ENCODE data around the gene ABAT. TPM values are rescaled to one million over a fixed set of nuclear protein-coding genes. Genes with fewer than 3 reads are reported as not detected.

ABAT gene
- total RNA-seq, 1 experiment from 2014 or later = 6.9 TPM

- POLR2A ChIA-PET (ENCODE audit: low non-redundant PET) = interaction anchor here (0.7 kb wide), 1 partner anchor 30 kb away, joined by 5 read pairs; no protein-coding TSS in a partner anchor
- intact Hi-C loops (cut with micrococcal nuclease; ENCODE audit: unreplicated experiment) = no loop called here
- Histone ChIP-seq H3K27me3 (replicated peaks; ENCODE audit: insufficient read depth, low read depth, low read length, poor library complexity) (no peaks in the 10 kb centered on the region), H3K4me1 (ENCODE audit: insufficient read depth, low read length, poor library complexity, severe bottlenecking) (peaks cover 12% of the 10 kb centered on the region), H3K9me3 (ENCODE audit: low read depth, low read length, poor library complexity, severe bottlenecking) (no peaks in the 10 kb centered on the region), H3K36me3 (ENCODE audit: insufficient read depth, low read length, poor library complexity, severe bottlenecking) (no peaks in the 10 kb centered on the region), H3K4me3 (ENCODE audit: low read depth, low read length, poor library complexity, severe bottlenecking) (no peak overlapping the region), H3K27ac (ENCODE audit: low read depth, low read length, poor library complexity, severe bottlenecking) (no peak overlapping the region)
- DNase-seq (ENCODE audit: low spot score) = no peak
- CTCF ChIA-PET = interaction anchor here (0.7 kb wide), 1 partner anchor 204 kb away, joined by 3 read pairs; no protein-coding TSS in a partner anchor
- BruUV-seq (replicated peaks) = no TSS peak
- TF ChIP-seq EZH2 (IDR thresholded peaks at IDR 0.05; ENCODE audit: borderline replicate concordance, low read depth, low read length, poor library complexity, severe bottlenecking) (no peak), CTCF (conservative IDR thresholded peaks at IDR 0.05; ENCODE audit: low read depth, low read length) (no peak)
Observed at GRCh38 chr16:8676160-8676547, 1.7 kb downstream of the ABAT start.

- TF ChIP-seq EZH2 (IDR thresholded peaks at IDR 0.05; ENCODE audit: borderline replicate concordance, low read depth, low read length, poor library complexity, severe bottlenecking) (no peak), CTCF (conservative IDR thresholded peaks at IDR 0.05; ENCODE audit: low read depth, low read length) (no peak)
- POLR2A ChIA-PET (ENCODE audit: low non-redundant PET) = no interaction called here
- Histone ChIP-seq H3K9me3 (ENCODE audit: low read depth, low read length, poor library complexity, severe bottlenecking) (no peaks in the 10 kb centered on the region), H3K27ac (ENCODE audit: low read depth, low read length, poor library complexity, severe bottlenecking) (no peak overlapping the region), H3K36me3 (ENCODE audit: insufficient read depth, low read length, poor library complexity, severe bottlenecking) (no peaks in the 10 kb centered on the region), H3K4me3 (ENCODE audit: low read depth, low read length, poor library complexity, severe bottlenecking) (no peak overlapping the region), H3K27me3 (replicated peaks; ENCODE audit: insufficient read depth, low read depth, low read length, poor library complexity) (no peaks in the 10 kb centered on the region), H3K4me1 (ENCODE audit: insufficient read depth, low read length, poor library complexity, severe bottlenecking) (peaks cover 12% of the 10 kb centered on the region)
- no TSS peak for BruUV-seq (replicated peaks)
- CTCF ChIA-PET = interaction anchor here (0.7 kb wide), 1 partner anchor 203 kb away, joined by 3 read pairs; no protein-coding TSS in a partner anchor
- DNase-seq (ENCODE audit: low spot score) = no peak
- intact Hi-C loops (cut with micrococcal nuclease; ENCODE audit: unreplicated experiment) = no loop called here
Observed at GRCh38 chr16:8676737-8677375, 2.4 kb downstream of the ABAT start.

- intact Hi-C loops (cut with micrococcal nuclease; ENCODE audit: unreplicated experiment) = no loop called here
- no peaks in the 10 kb centered on the region for H3K36me3 ChIP-seq (ENCODE audit: insufficient read depth, low read length, poor library complexity, severe bottlenecking)
- no peaks in the 10 kb centered on the region for H3K9me3 ChIP-seq (ENCODE audit: low read depth, low read length, poor library complexity, severe bottlenecking)
- no peak overlapping the region for H3K27ac ChIP-seq (ENCODE audit: low read depth, low read length, poor library complexity, severe bottlenecking)
- peaks cover 12% of the 10 kb centered on the region for H3K4me1 ChIP-seq (ENCODE audit: insufficient read depth, low read length, poor library complexity, severe bottlenecking)
- POLR2A ChIA-PET (ENCODE audit: low non-redundant PET) = no interaction called here
- TF ChIP-seq CTCF (conservative IDR thresholded peaks at IDR 0.05; ENCODE audit: low read depth, low read length) (no peak), EZH2 (IDR thresholded peaks at IDR 0.05; ENCODE audit: borderline replicate concordance, low read depth, low read length, poor library complexity, severe bottlenecking) (no peak)
- no TSS peak for BruUV-seq (replicated peaks)
- H3K27me3 ChIP-seq (replicated peaks; ENCODE audit: insufficient read depth, low read depth, low read length, poor library complexity) = no peaks in the 10 kb centered on the region
- DNase-seq (ENCODE audit: low spot score) = no peak
- H3K4me3 ChIP-seq (ENCODE audit: low read depth, low read length, poor library complexity, severe bottlenecking) = no peak overlapping the region
- CTCF ChIA-PET = no interaction called here
Observed at GRCh38 chr16:8677481-8677880, 3.1 kb downstream of the ABAT start.
